NCI-H146 (cell line): ENCODE data around the gene RPL29.
"Not testable (repeated sequence)": the region's sequence is repeated elsewhere in the genome, so short reads cannot be mapped to it uniquely, and the experiment has no call there.

Source experiments
- DNase-seq: peaks from one replicate; lab custom pipeline; 2025; lab: John Stamatoyannopoulos, UW

The RPL29 gene

GRCh38 chr3:51995346-51996163, at the start of gene RPL29:
Gene RPL29 (minus strand): TSS chr3:51995895. CDS start chr3:51995461, 434 bp downstream.
- DNase-seq: peak; percentile 88

- DNase-seq: no peak
These were observed 49.3 kb upstream of the RPL29 start for GRCh38 chr3:52044869-52045619.

GRCh38 chr3:52043750-52044149, 48.1 kb upstream of the RPL29 start:
- no peak for DNase-seq

- not testable (repeated sequence) for DNase-seq
These were observed 47.3 kb upstream of the RPL29 start for GRCh38 chr3:52043039-52043438.

- DNase-seq: no peak
These were observed 45.5 kb upstream of the RPL29 start for GRCh38 chr3:52041118-52041731.

GRCh38 chr3:52040600-52040999, 44.9 kb upstream of the RPL29 start:
- no peak for DNase-seq

GRCh38 chr3:52039846-52040245, 44.2 kb upstream of the RPL29 start:
- no peak for DNase-seq

GRCh38 chr3:52039426-52039825, 43.7 kb upstream of the RPL29 start:
- DNase-seq: no peak

GRCh38 chr3:52038227-52038626, 42.5 kb upstream of the RPL29 start:
- DNase-seq: no peak

- no peak for DNase-seq
These were observed 41.6 kb upstream of the RPL29 start for GRCh38 chr3:52037291-52037690.

GRCh38 chr3:52036829-52037228, 41.1 kb upstream of the RPL29 start:
- DNase-seq: no peak

- DNase-seq: no peak
These were observed 40.6 kb upstream of the RPL29 start for GRCh38 chr3:52036222-52036694.

- no peak for DNase-seq
These were observed 39.0 kb upstream of the RPL29 start for GRCh38 chr3:52034651-52035050.

- DNase-seq: no peak
These were observed 38.5 kb upstream of the RPL29 start for GRCh38 chr3:52034212-52034611.

GRCh38 chr3:52033748-52034147, 38.1 kb upstream of the RPL29 start:
- DNase-seq: not testable (repeated sequence)

- no peak for DNase-seq
These were observed 37.2 kb upstream of the RPL29 start for GRCh38 chr3:52032702-52033408.

- no peak for DNase-seq
These were observed 36.2 kb upstream of the RPL29 start for GRCh38 chr3:52031896-52032295.

- no peak for DNase-seq
These were observed 35.1 kb upstream of the RPL29 start for GRCh38 chr3:52030714-52031310.

GRCh38 chr3:52029535-52029934, 33.8 kb upstream of the RPL29 start:
- no peak for DNase-seq

- DNase-seq: no peak
These were observed 33.4 kb upstream of the RPL29 start for GRCh38 chr3:52029053-52029452.

GRCh38 chr3:52028572-52028971, 32.9 kb upstream of the RPL29 start:
- no peak for DNase-seq

- no peak for DNase-seq
These were observed 30.3 kb upstream of the RPL29 start for GRCh38 chr3:52026041-52026440.
